SK-N-SH treated with all-trans-retinoic acid at 6 μM for 48 hours (cell line): ENCODE data around the gene RALGAPA1.
A peak's percentile ranks its signal among the peaks of the same experiment; 100 is the strongest.

Source experiments
- ATAC-seq: fragments of 200-7000 bp; cut with Tn5 transposase; 3 replicates; pipeline ENCODE4 v1.9.1; 2020; ENCODE audit warnings: mild to moderate bottlenecking, moderate library complexity
- ARNTL ChIP-seq: fragments of 450-650 bp; formaldehyde crosslinking; IDR thresholded peaks from 2 replicates; pipeline ENCODE4 v1.5.0; 2020; ENCODE audit warnings: low read depth, mild to moderate bottlenecking, moderate library complexity, borderline replicate concordance
- BACH2 ChIP-seq: fragments of 250-450 bp; sonication (Bioruptor Pico); IDR thresholded peaks from 2 replicates; pipeline ENCODE4 v1.9.0; 2021; ENCODE audit warnings: mild to moderate bottlenecking, borderline replicate concordance
- CSDC2 ChIP-seq: fragments of 250-450 bp; sonication (Bioruptor Pico); IDR thresholded peaks from 2 replicates; pipeline ENCODE4 v1.5.0; 2020; ENCODE audit warnings: mild to moderate bottlenecking, moderate library complexity
- ESRRG ChIP-seq: fragments of 250-450 bp; sonication (Bioruptor Pico); IDR thresholded peaks from 2 replicates; pipeline ENCODE4 v1.6.1; 2021; ENCODE audit warnings: mild to moderate bottlenecking
- GLIS3 ChIP-seq: fragments of 250-450 bp; sonication (Bioruptor Pico); IDR thresholded peaks from 2 replicates; pipeline ENCODE4 v1.5.0; 2020; ENCODE audit warnings: mild to moderate bottlenecking, moderate library complexity
- ISL1 ChIP-seq: fragments of 250-450 bp; sonication (Bioruptor Pico); IDR thresholded peaks from 2 replicates; pipeline ENCODE4 v2.1.2; 2022; ENCODE audit warnings: mild to moderate bottlenecking, moderate library complexity
- OSR1 ChIP-seq: fragments of 250-450 bp; sonication (Bioruptor Pico); IDR thresholded peaks from 2 replicates; pipeline ENCODE4 v1.8.0; 2022; ENCODE audit warnings: moderate library complexity, mild to moderate bottlenecking, inconsistent platforms
- PPARA ChIP-seq: fragments of 250-450 bp; sonication (Bioruptor Pico); IDR thresholded peaks from 2 replicates; pipeline ENCODE4 v1.5.0; 2020; ENCODE audit warnings: mild to moderate bottlenecking, borderline replicate concordance
- RARB ChIP-seq: fragments of 250-450 bp; sonication (Bioruptor Pico); IDR thresholded peaks from 2 replicates; pipeline ENCODE4 v1.8.0; 2021; ENCODE audit warnings: mild to moderate bottlenecking, moderate library complexity
- SNAI2 ChIP-seq: fragments of 250-450 bp; sonication (Bioruptor Pico); IDR thresholded peaks from 2 replicates; pipeline ENCODE4 v1.5.0; 2020; ENCODE audit warnings: mild to moderate bottlenecking, moderate library complexity
- TCF4 ChIP-seq: fragments of 250-450 bp; sonication (Bioruptor Pico); IDR thresholded peaks from 2 replicates; pipeline ENCODE4 v1.8.0; 2021; ENCODE audit warnings: mild to moderate bottlenecking, moderate library complexity, borderline replicate concordance
- TOX ChIP-seq: fragments of 250-450 bp; sonication (Bioruptor Pico); IDR thresholded peaks from 2 replicates; pipeline ENCODE4 v1.8.0; 2021; ENCODE audit warnings: mild to moderate bottlenecking, moderate library complexity, borderline replicate concordance
- ZC3H10 ChIP-seq: fragments of 250-450 bp; sonication (Bioruptor Pico); IDR thresholded peaks from 2 replicates; pipeline ENCODE4 v1.5.1; 2021; ENCODE audit warnings: mild to moderate bottlenecking, moderate library complexity
- ZFP3 ChIP-seq: fragments of 250-450 bp; sonication (Bioruptor Pico); IDR thresholded peaks from 2 replicates; pipeline ENCODE4 v1.5.0; 2020; ENCODE audit warnings: mild to moderate bottlenecking, moderate library complexity
- ZNF565 ChIP-seq: fragments of 450-650 bp; formaldehyde crosslinking; conservative IDR thresholded peaks from 2 replicates; pipeline ENCODE4 v1.5.0; 2020; ENCODE audit warnings: low read depth, mild to moderate bottlenecking, moderate library complexity
- ZNF70 ChIP-seq: fragments of 450-650 bp; formaldehyde crosslinking; IDR thresholded peaks from 2 replicates; pipeline ENCODE4 v1.5.0; 2020; ENCODE audit warnings: mild to moderate bottlenecking, moderate library complexity
- ZNF8 ChIP-seq: fragments of 450-650 bp; formaldehyde crosslinking; IDR thresholded peaks from 2 replicates; pipeline ENCODE4 v1.5.0; 2020; ENCODE audit warnings: mild to moderate bottlenecking, moderate library complexity
- TF ChIP-seq, protein P1 (sequence below): fragments of 250-450 bp; sonication (Bioruptor Pico); IDR thresholded peaks from 2 replicates; pipeline ENCODE4 v1.5.1; 2021; ENCODE audit warnings: mild to moderate bottlenecking, moderate library complexity
- TF ChIP-seq, protein P2 (sequence below): fragments of 250-450 bp; sonication (Bioruptor Pico); IDR thresholded peaks from 2 replicates; pipeline ENCODE4 v1.8.0; 2021; ENCODE audit warnings: low read depth, mild to moderate bottlenecking, moderate library complexity, borderline replicate concordance
- TF ChIP-seq, protein P3 (sequence below): fragments of 250-450 bp; sonication (Bioruptor Pico); IDR thresholded peaks from 2 replicates; pipeline ENCODE4 v1.5.1; 2020; ENCODE audit warnings: low read depth, mild to moderate bottlenecking, moderate library complexity
- TF ChIP-seq, protein P4 (sequence below): fragments of 250-450 bp; sonication (Bioruptor Pico); IDR thresholded peaks from 2 replicates; pipeline ENCODE4 v1.5.0; 2020; ENCODE audit warnings: mild to moderate bottlenecking, moderate library complexity
- TF ChIP-seq, protein P5 (sequence below): fragments of 250-450 bp; sonication (Bioruptor Pico); IDR thresholded peaks from 2 replicates; pipeline ENCODE4 v1.8.0; 2020; ENCODE audit warnings: mild to moderate bottlenecking, moderate library complexity, borderline replicate concordance

The RALGAPA1 gene

DNA sequence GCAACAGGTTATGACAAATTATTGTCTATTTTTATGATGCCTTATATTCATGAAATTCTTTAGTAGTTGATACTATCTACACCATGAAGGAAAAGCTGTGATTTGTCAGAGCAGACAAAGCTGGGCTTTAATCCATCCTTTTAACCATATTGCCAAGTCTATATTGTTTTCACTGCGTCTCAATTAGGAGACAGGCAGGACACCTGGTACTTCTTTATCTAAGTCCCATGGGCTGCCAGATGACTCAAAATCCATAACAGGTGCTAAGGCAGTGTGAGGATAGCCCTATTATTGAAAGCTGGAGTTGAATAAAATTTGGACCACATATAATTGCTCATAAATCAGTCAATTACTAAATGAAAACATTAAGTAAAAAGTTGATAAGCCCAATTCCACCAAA lies 252.5 kb downstream of the RALGAPA1 start (continued):
- TF ChIP-seq, protein P1, sequence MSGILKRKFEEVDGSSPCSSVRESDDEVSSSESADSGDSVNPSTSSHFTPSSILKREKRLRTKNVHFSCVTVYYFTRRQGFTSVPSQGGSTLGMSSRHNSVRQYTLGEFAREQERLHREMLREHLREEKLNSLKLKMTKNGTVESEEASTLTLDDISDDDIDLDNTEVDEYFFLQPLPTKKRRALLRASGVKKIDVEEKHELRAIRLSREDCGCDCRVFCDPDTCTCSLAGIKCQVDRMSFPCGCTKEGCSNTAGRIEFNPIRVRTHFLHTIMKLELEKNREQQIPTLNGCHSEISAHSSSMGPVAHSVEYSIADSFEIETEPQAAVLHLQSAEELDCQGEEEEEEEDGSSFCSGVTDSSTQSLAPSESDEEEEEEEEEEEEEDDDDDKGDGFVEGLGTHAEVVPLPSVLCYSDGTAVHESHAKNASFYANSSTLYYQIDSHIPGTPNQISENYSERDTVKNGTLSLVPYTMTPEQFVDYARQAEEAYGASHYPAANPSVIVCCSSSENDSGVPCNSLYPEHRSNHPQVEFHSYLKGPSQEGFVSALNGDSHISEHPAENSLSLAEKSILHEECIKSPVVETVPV = 0 out of 2 replicates have a peak, but pooled peaks have one; percentile 55
- TF ChIP-seq, protein P2, sequence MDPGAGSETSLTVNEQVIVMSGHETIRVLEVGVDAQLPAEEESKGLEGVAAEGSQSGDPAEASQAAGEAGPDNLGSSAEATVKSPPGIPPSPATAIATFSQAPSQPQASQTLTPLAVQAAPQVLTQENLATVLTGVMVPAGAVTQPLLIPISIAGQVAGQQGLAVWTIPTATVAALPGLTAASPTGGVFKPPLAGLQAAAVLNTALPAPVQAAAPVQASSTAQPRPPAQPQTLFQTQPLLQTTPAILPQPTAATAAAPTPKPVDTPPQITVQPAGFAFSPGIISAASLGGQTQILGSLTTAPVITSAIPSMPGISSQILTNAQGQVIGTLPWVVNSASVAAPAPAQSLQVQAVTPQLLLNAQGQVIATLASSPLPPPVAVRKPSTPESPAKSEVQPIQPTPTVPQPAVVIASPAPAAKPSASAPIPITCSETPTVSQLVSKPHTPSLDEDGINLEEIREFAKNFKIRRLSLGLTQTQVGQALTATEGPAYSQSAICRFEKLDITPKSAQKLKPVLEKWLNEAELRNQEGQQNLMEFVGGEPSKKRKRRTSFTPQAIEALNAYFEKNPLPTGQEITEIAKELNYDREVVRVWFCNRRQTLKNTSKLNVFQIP (CRISPR knock-in tag) = no peak
- TF ChIP-seq RARB (CRISPR knock-in tag) (no peak), ZNF565 (CRISPR knock-in tag) (no peak), ARNTL (no peak), ZFP3 (CRISPR knock-in tag) (no peak)

DNA sequence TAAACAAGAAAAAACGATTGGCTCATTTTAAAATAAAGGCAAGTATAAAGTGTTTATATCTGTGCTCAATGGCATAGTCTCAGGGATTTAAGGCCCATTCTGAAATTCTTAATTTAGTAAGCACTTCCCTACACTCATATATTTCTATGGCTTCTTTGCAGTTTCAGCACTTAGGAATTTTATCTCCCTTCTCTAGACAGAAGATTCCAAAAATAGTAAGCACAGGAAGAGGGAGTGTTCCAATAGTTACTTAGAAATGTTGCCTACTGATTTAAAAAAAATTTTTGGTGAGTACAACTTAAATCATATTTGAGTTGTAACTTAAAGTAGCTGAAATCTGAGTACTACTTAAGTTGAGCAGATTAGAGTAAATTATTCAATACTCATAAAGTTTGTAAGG lies 255.3 kb downstream of the RALGAPA1 start:
- ATAC-seq = peak; percentile 86

DNA sequence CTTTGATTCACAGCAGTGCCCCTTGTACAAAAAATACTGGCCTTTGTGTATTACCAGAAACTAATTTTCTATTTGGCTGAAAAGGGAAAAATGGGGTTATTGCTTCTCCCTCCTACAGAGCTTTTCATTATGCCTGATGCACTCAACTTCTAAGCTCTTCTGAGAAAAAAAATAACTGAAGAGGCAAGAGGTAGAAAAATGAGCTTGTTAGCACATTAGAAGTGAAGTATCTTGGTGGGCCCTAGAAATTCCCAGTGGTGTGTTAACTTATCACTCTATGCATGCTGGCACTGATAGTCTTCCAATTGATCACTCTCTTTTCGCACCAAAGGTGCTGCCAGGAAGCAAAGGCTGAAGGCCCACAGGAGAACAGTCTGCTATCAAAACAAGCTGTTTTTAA lies 258.0 kb downstream of the RALGAPA1 start:
- ATAC-seq = no peak
- TF ChIP-seq TOX (no peak), RARB (CRISPR knock-in tag) (no peak), GLIS3 (CRISPR knock-in tag) (no peak), PPARA (CRISPR knock-in tag) (no peak), BACH2 (CRISPR knock-in tag) (no peak)
- TF ChIP-seq, protein P3, sequence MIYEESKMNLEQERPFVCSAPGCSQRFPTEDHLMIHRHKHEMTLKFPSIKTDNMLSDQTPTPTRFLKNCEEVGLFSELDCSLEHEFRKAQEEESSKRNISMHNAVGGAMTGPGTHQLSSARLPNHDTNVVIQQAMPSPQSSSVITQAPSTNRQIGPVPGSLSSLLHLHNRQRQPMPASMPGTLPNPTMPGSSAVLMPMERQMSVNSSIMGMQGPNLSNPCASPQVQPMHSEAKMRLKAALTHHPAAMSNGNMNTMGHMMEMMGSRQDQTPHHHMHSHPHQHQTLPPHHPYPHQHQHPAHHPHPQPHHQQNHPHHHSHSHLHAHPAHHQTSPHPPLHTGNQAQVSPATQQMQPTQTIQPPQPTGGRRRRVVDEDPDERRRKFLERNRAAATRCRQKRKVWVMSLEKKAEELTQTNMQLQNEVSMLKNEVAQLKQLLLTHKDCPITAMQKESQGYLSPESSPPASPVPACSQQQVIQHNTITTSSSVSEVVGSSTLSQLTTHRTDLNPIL (CRISPR knock-in tag) = no peak
- TF ChIP-seq, protein P4, sequence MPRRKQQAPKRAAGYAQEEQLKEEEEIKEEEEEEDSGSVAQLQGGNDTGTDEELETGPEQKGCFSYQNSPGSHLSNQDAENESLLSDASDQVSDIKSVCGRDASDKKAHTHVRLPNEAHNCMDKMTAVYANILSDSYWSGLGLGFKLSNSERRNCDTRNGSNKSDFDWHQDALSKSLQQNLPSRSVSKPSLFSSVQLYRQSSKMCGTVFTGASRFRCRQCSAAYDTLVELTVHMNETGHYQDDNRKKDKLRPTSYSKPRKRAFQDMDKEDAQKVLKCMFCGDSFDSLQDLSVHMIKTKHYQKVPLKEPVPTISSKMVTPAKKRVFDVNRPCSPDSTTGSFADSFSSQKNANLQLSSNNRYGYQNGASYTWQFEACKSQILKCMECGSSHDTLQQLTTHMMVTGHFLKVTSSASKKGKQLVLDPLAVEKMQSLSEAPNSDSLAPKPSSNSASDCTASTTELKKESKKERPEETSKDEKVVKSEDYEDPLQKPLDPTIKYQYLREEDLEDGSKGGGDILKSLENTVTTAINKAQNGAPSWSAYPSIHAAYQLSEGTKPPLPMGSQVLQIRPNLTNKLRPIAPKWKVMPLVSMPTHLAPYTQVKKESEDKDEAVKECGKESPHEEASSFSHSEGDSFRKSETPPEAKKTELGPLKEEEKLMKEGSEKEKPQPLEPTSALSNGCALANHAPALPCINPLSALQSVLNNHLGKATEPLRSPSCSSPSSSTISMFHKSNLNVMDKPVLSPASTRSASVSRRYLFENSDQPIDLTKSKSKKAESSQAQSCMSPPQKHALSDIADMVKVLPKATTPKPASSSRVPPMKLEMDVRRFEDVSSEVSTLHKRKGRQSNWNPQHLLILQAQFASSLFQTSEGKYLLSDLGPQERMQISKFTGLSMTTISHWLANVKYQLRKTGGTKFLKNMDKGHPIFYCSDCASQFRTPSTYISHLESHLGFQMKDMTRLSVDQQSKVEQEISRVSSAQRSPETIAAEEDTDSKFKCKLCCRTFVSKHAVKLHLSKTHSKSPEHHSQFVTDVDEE (CRISPR knock-in tag) = no peak
- TF ChIP-seq, protein P5, sequence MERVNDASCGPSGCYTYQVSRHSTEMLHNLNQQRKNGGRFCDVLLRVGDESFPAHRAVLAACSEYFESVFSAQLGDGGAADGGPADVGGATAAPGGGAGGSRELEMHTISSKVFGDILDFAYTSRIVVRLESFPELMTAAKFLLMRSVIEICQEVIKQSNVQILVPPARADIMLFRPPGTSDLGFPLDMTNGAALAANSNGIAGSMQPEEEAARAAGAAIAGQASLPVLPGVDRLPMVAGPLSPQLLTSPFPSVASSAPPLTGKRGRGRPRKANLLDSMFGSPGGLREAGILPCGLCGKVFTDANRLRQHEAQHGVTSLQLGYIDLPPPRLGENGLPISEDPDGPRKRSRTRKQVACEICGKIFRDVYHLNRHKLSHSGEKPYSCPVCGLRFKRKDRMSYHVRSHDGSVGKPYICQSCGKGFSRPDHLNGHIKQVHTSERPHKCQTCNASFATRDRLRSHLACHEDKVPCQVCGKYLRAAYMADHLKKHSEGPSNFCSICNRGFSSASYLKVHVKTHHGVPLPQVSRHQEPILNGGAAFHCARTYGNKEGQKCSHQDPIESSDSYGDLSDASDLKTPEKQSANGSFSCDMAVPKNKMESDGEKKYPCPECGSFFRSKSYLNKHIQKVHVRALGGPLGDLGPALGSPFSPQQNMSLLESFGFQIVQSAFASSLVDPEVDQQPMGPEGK (CRISPR knock-in tag) = no peak

More for the DNA sequence above, 255.3 kb downstream of the RALGAPA1 start:
- no peak for TF ChIP-seq PPARA (CRISPR knock-in tag)
- peak; percentile 59; the same call in 1 of the 2 replicates for TF ChIP-seq ISL1

DNA sequence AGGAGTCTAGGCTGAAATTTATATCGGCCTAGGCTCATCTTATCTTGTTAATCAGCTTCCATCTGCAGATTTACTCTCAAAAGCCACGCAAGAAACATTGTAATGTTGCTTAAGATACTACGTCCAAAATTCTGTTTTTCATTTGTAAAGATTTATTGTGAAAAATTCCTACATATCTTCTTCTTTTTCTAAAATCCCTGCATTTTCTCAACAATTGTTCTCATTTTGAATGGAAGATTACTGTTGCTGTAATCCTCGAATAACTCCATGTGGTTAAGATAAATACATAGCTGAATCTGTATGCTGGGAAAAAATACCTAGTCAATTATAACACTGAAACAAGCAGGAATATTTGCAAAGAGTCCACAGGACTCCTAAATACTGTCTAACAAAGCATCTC lies 259.5 kb downstream of the RALGAPA1 start:
- ATAC-seq = no peak
- TF ChIP-seq ZNF70 (CRISPR knock-in tag) (no peak), PPARA (CRISPR knock-in tag) (no peak), SNAI2 (CRISPR knock-in tag) (no peak), BACH2 (CRISPR knock-in tag) (no peak), ZC3H10 (CRISPR knock-in tag) (no peak), ESRRG (CRISPR knock-in tag) (no peak), TCF4 (CRISPR knock-in tag) (no peak), CSDC2 (no peak), OSR1 (CRISPR knock-in tag) (no peak), ARNTL (no peak), ZNF8 (CRISPR knock-in tag) (no peak), RARB (CRISPR knock-in tag) (no peak), ZNF565 (CRISPR knock-in tag) (no peak)
- TF ChIP-seq, protein P4 (CRISPR knock-in tag) = no peak
- TF ChIP-seq, protein P3 (CRISPR knock-in tag) = no peak
